HepG2 (cell line): Measurements from ENCODE around the gene GRIP1. TPM values are rescaled to one million over a fixed set of nuclear protein-coding genes. Genes with fewer than 3 reads are reported as not detected.

ENCODE experiments used
- AGO2 ChIP-seq: fragments of 200-400 bp; formaldehyde crosslinking; optimal IDR thresholded peaks from 2 replicates; pipeline ENCODE3; 2017; ENCODE audit warnings: mild to moderate bottlenecking, low read depth, low read length, moderate library complexity
- GLI4 ChIP-seq: sonication (generic); formaldehyde crosslinking; IDR thresholded peaks from 2 replicates; pipeline ENCODE4 v1.5.1; 2020; ENCODE audit warnings: missing genetic modification reagents, mild to moderate bottlenecking, moderate library complexity, borderline replicate concordance
- PAF1 ChIP-seq: IDR thresholded peaks from 2 replicates; pipeline ENCODE4 v1.6.1; 2016; ENCODE audit warnings: missing genetic modification reagents, missing compliant biosample characterization
- RBAK ChIP-seq: sonication (generic); formaldehyde crosslinking; IDR thresholded peaks from 2 replicates; pipeline ENCODE4 v1.5.1; 2020; ENCODE audit warnings: mild to moderate bottlenecking, missing genetic modification reagents
- RFX3 ChIP-seq: IDR thresholded peaks from 2 replicates; pipeline ENCODE4 v1.6.1; 2016; ENCODE audit warnings: missing biosample characterization, missing genetic modification reagents
- SMARCC2 ChIP-seq: fragments of 450-650 bp; IDR thresholded peaks from 2 replicates; pipeline ENCODE4 v1.6.1; 2017; ENCODE audit warnings: antibody characterized with exemption, mild to moderate bottlenecking
- SP1 ChIP-seq, 2 experiments: fragments of 450-650 bp in 1 of 2; sonication (generic) in 1 of 2; formaldehyde crosslinking in 1 of 2; IDR thresholded peaks; 2 replicates each; pipeline versions ENCODE4 v1.4.0 to v1.6.1; 2016 to 2020; ENCODE audit warnings: missing genetic modification reagents in 1 of 2
- TBL1XR1 ChIP-seq: fragments of 150-350 bp; IDR thresholded peaks from 2 replicates; pipeline ENCODE4 v1.6.1; 2014; ENCODE audit warnings: borderline replicate concordance, low read length; ENCODE audit not compliant: partially characterized antibody
- ZFP82 ChIP-seq: sonication (generic); formaldehyde crosslinking; IDR thresholded peaks from 2 replicates; pipeline ENCODE4 v1.5.1; 2020; ENCODE audit warnings: mild to moderate bottlenecking, missing genetic modification reagents, borderline replicate concordance
- ZNF180 ChIP-seq: sonication (generic); formaldehyde crosslinking; IDR thresholded peaks from 2 replicates; pipeline ENCODE4 v1.4.0; 2020; ENCODE audit warnings: low read depth, missing genetic modification reagents, borderline replicate concordance
- ZNF331 ChIP-seq: sonication (generic); formaldehyde crosslinking; IDR thresholded peaks from 2 replicates; pipeline ENCODE4 v1.4.0; 2020; ENCODE audit warnings: missing genetic modification reagents
- ZNF777 ChIP-seq: sonication (generic); formaldehyde crosslinking; IDR thresholded peaks from 2 replicates; pipeline ENCODE4 v1.4.0; 2020; ENCODE audit warnings: missing genetic modification reagents
- polyA plus RNA-seq, 8 experiments: library from polyadenylated mRNA; depleted of rRNA in 3 of 8; stranded (reverse) in 7 of 8; unstranded in 1 of 8; fragments of >200 nt; fragmentation: Illumina TruSeq in 4 of 8; extraction: Trizol in 4 of 8; gene quantifications; 2 replicates each; pipeline versions ENCODE4 v1.2.1 to v1.2.3, GENCODE V29; 2011 to 2016; ENCODE audit warnings: low read depth in 4 of 8, missing spikeins in 1 of 8, mixed read lengths in 1 of 8; ENCODE audit not compliant: insufficient read depth in 1 of 8
- total RNA-seq, 5 experiments: library from RNA; depleted of rRNA; stranded (reverse); fragments of >200 nt; fragmentation: Illumina TruSeq; extraction: Trizol; gene quantifications; 2 replicates each; pipeline ENCODE4 v1.2.3, GENCODE V29; 2016; ENCODE audit warnings: low read depth in 1 of 5
- TF ChIP-seq, protein P1 (sequence below): sonication (generic); formaldehyde crosslinking; IDR thresholded peaks from 2 replicates; pipeline ENCODE4 v1.4.0; 2020; ENCODE audit warnings: missing genetic modification reagents, borderline replicate concordance
- TF ChIP-seq, protein P2 (sequence below): IDR thresholded peaks from 2 replicates; pipeline ENCODE4 v1.6.1; 2016; ENCODE audit warnings: control low read depth
- TF ChIP-seq, protein P3 (sequence below): sonication (generic); formaldehyde crosslinking; IDR thresholded peaks from 2 replicates; pipeline ENCODE4 v1.4.0; 2020; ENCODE audit warnings: missing genetic modification reagents, borderline replicate concordance
- TF ChIP-seq, protein P4 (sequence below): sonication (generic); formaldehyde crosslinking; IDR thresholded peaks from 2 replicates; pipeline ENCODE4 v1.5.1; 2020; ENCODE audit warnings: mild to moderate bottlenecking, missing genetic modification reagents

GRIP1 gene
- total and polyA plus RNA-seq, 2 of the 13 experiments (the other 11 are each of a cell fraction or from before 2014, with no cell fraction given), result not detected

DNA sequence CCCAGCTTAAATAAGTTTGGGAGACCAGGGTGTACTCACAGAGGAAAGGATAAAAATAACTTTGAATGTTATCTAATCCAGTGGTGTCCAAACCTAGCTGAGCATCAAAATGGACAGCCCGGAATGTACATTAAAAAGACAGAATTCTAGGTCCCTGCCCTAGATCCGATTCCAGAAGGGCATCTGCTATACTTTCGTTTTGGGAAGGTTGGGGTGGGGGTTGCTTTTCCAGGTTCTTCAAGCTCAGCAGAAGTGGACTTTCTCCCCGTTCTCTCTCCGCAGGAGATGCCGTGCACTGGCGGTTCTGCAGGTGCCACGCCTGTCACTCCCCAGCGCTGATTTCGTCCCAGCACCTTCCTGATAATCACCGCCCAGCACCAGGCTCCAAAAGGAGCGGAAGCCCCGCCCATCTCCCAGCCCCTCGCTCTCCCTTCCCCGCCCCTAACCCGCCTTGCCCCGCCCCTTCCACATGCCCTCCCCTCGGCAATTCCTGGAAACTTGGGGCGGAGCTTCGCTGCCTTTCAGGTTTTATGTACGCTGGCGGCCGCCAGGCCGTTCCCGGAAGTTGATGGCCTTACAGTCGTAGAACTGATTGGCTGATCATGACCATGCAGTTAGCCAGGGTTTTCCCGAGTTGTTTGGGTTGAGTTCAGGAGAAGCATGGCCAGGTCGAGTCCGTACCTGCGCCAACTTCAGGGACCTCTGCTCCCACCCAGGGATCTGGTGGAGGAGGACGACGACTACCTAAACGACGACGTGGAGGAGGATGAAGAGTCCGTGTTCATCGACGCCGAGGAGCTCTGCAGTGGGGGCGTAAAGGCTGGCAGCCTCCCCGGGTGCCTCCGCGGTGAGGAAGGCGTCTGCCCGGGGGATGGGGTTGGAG, 376.7 kb downstream of the GRIP1 start, which contains the start of gene HELB (continued):
- TF ChIP-seq SMARCC2 (no peak), SP1 (IDR thresholded peaks at IDR 0.05) (no peak), SP1 (CRISPR knock-in tag; IDR thresholded peaks at IDR 0.05) (peak; percentile 85), ZFP82 (CRISPR knock-in tag) (no peak), ZNF331 (peak; percentile 30; the same call in 1 of the 2 replicates), GLI4 (peak; percentile 14; the same call in 1 of the 2 replicates), ZNF180 (CRISPR knock-in tag) (no peak), RFX3 (no peak), AGO2 (no peak), PAF1 (CRISPR knock-in tag) (no peak), TBL1XR1 (no peak), RBAK (CRISPR knock-in tag) (no peak), ZNF777 (peak; percentile 87)
- TF ChIP-seq, protein P1, sequence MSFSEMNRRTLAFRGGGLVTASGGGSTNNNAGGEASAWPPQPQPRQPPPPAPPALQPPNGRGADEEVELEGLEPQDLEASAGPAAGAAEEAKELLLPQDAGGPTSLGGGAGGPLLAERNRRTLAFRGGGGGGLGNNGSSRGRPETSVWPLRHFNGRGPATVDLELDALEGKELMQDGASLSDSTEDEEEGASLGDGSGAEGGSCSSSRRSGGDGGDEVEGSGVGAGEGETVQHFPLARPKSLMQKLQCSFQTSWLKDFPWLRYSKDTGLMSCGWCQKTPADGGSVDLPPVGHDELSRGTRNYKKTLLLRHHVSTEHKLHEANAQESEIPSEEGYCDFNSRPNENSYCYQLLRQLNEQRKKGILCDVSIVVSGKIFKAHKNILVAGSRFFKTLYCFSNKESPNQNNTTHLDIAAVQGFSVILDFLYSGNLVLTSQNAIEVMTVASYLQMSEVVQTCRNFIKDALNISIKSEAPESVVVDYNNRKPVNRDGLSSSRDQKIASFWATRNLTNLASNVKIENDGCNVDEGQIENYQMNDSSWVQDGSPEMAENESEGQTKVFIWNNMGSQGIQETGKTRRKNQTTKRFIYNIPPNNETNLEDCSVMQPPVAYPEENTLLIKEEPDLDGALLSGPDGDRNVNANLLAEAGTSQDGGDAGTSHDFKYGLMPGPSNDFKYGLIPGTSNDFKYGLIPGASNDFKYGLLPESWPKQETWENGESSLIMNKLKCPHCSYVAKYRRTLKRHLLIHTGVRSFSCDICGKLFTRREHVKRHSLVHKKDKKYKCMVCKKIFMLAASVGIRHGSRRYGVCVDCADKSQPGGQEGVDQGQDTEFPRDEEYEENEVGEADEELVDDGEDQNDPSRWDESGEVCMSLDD (CRISPR knock-in tag), result no peak
- TF ChIP-seq, protein P2, sequence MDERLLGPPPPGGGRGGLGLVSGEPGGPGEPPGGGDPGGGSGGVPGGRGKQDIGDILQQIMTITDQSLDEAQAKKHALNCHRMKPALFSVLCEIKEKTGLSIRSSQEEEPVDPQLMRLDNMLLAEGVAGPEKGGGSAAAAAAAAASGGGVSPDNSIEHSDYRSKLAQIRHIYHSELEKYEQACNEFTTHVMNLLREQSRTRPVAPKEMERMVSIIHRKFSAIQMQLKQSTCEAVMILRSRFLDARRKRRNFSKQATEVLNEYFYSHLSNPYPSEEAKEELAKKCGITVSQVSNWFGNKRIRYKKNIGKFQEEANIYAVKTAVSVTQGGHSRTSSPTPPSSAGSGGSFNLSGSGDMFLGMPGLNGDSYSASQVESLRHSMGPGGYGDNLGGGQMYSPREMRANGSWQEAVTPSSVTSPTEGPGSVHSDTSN (CRISPR knock-in tag), result no peak
- TF ChIP-seq, protein P3, sequence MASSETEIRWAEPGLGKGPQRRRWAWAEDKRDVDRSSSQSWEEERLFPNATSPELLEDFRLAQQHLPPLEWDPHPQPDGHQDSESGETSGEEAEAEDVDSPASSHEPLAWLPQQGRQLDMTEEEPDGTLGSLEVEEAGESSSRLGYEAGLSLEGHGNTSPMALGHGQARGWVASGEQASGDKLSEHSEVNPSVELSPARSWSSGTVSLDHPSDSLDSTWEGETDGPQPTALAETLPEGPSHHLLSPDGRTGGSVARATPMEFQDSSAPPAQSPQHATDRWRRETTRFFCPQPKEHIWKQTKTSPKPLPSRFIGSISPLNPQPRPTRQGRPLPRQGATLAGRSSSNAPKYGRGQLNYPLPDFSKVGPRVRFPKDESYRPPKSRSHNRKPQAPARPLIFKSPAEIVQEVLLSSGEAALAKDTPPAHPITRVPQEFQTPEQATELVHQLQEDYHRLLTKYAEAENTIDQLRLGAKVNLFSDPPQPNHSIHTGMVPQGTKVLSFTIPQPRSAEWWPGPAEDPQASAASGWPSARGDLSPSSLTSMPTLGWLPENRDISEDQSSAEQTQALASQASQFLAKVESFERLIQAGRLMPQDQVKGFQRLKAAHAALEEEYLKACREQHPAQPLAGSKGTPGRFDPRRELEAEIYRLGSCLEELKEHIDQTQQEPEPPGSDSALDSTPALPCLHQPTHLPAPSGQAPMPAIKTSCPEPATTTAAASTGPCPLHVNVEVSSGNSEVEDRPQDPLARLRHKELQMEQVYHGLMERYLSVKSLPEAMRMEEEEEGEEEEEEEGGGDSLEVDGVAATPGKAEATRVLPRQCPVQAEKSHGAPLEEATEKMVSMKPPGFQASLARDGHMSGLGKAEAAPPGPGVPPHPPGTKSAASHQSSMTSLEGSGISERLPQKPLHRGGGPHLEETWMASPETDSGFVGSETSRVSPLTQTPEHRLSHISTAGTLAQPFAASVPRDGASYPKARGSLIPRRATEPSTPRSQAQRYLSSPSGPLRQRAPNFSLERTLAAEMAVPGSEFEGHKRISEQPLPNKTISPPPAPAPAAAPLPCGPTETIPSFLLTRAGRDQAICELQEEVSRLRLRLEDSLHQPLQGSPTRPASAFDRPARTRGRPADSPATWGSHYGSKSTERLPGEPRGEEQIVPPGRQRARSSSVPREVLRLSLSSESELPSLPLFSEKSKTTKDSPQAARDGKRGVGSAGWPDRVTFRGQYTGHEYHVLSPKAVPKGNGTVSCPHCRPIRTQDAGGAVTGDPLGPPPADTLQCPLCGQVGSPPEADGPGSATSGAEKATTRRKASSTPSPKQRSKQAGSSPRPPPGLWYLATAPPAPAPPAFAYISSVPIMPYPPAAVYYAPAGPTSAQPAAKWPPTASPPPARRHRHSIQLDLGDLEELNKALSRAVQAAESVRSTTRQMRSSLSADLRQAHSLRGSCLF (CRISPR knock-in tag), result no peak
- TF ChIP-seq, protein P4, sequence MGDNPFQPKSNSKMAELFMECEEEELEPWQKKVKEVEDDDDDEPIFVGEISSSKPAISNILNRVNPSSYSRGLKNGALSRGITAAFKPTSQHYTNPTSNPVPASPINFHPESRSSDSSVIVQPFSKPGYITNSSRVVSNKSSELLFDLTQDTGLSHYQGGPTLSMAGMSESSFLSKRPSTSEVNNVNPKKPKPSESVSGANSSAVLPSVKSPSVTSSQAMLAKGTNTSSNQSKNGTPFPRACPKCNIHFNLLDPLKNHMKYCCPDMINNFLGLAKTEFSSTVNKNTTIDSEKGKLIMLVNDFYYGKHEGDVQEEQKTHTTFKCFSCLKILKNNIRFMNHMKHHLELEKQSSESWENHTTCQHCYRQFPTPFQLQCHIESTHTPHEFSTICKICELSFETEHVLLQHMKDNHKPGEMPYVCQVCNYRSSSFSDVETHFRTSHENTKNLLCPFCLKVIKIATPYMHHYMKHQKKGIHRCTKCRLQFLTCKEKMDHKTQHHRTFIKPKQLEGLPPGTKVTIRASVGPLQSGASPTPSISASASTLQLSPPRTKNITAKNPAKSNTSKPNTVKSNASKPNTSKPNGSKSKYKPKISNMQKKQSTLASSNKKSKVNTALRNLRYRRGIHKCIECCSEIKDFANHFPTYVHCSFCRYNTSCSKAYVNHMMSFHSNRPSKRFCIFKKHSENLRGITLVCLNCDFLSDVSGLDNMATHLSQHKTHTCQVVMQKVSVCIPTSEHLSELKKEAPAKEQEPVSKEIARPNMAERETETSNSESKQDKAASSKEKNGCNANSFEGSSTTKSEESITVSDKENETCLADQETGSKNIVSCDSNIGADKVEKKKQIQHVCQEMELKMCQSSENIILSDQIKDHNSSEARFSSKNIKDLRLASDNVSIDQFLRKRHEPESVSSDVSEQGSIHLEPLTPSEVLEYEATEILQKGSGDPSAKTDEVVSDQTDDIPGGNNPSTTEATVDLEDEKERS, result peak; percentile 58; the same call in 1 of the 2 replicates
